ENCODE data around the gene MPRIP. TPM values are rescaled to one million over a fixed set of nuclear protein-coding genes. Genes with fewer than 3 reads are reported as not detected.

The MPRIP gene
- total RNA-seq, 1 experiment from 2014 or later, result 1,274 TPM

DNA sequence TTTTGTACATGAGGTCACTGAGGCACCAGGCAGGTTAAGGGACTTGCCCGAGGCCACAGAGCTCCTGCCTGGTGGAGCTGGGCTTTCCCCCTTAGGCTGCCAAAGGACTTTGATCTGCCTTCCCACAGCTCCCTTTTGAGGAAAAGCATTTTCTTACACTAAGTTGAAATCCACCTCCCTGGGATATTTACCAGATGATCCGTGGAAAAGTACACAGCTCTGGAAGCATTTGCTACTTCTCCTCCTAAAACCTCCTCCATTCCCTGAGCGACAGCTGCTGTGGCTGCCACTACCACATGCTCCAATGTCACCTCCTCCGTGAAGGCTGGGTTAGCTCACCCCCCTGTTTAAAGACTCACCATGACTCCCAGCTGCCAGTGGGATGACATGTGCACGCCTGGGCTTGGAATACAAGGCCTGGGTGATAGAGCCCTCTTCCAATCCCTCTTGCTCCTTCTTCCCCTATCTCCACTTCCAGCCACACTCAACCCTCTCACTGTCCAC lies 1.2 kb upstream of the MPRIP start:
- no peaks in the 10 kb centered on the region for H3K9me3 ChIP-seq (ENCODE audit: low read length)
- ChIA-PET POLR2A (ENCODE audit: unreplicated experiment) (interaction anchor here (0.6 to 1.3 kb wide), 3 partner anchors 9 to 588 kb away, joined by 3 to 9 read pairs (median 4); no protein-coding TSS in a partner anchor), CTCF (no interaction called here)
- peak overlapping the region; percentile 79; the same call in 1 of the 2 replicates for H2AFZ ChIP-seq (ENCODE audit: low read length)
- TF ChIP-seq EZH2phosphoT487 (IDR thresholded peaks at IDR 0.05; ENCODE audit: borderline replicate concordance, low read length) (no peak), EZH2 (IDR thresholded peaks at IDR 0.05; ENCODE audit: low read length, unreplicated experiment) (no peak), CTCF (conservative IDR thresholded peaks at IDR 0.05; ENCODE audit: low read depth, low read length) (no peak)
- H3K79me2 ChIP-seq (ENCODE audit: low read length), result peaks cover 60% of the 10 kb centered on the region
- H3F3A ChIP-seq (ENCODE audit: low read length, unreplicated experiment), result peaks cover 11% of the 10 kb centered on the region
- peak overlapping the region; percentile 96 for H3K4me2 ChIP-seq (ENCODE audit: low read length)
- peaks cover 32% of the 10 kb centered on the region for H4K20me1 ChIP-seq (ENCODE audit: low read length)
- peaks cover 30% of the 10 kb centered on the region for H3K36me3 ChIP-seq (ENCODE audit: low read depth, low read length)
- peak overlapping the region; percentile 83 for H3K9ac ChIP-seq (ENCODE audit: low read length)
- peak overlapping the region; percentile 79 for H3K4me3 ChIP-seq (ENCODE audit: low read length)
- peaks cover 35% of the 10 kb centered on the region for H3K4me1 ChIP-seq (ENCODE audit: insufficient read depth, low read length)
- no peaks in the 10 kb centered on the region for H3K27me3 ChIP-seq (ENCODE audit: low read length)
- ATAC-seq, result peak; percentile 29
- H3K9me2 ChIP-seq (replicated peaks; ENCODE audit: low read length), result no peaks in the 10 kb centered on the region
- BruUV-seq (replicated peaks), result no TSS peak
- DNase-seq, result peak; percentile 82
- intact Hi-C loops (cut with micrococcal nuclease), result no loop called here
- peak overlapping the region; percentile 85 for H3K27ac ChIP-seq (ENCODE audit: low read length)

GRCh38 chr17:17041571-17042383 lies 480 bp upstream of the MPRIP start:
- peaks cover 39% of the 10 kb centered on the region for H4K20me1 ChIP-seq (ENCODE audit: low read length)
- H3K9me3 ChIP-seq (ENCODE audit: low read length), result no peaks in the 10 kb centered on the region
- H3K9me2 ChIP-seq (replicated peaks; ENCODE audit: low read length), result no peaks in the 10 kb centered on the region
- peaks cover 67% of the 10 kb centered on the region for H3K79me2 ChIP-seq (ENCODE audit: low read length)
- H3K36me3 ChIP-seq (ENCODE audit: low read depth, low read length), result peaks cover 37% of the 10 kb centered on the region
- peak; percentile 99 for DNase-seq
- H3F3A ChIP-seq (ENCODE audit: low read length, unreplicated experiment), result peaks cover 15% of the 10 kb centered on the region
- H3K4me1 ChIP-seq (ENCODE audit: insufficient read depth, low read length), result peaks cover 37% of the 10 kb centered on the region
- H3K4me3 ChIP-seq (ENCODE audit: low read length), result peak overlapping the region; percentile 79
- no peaks in the 10 kb centered on the region for H3K27me3 ChIP-seq (ENCODE audit: low read length)
- peak; percentile 79 for ATAC-seq
- TF ChIP-seq CTCF (conservative IDR thresholded peaks at IDR 0.05; ENCODE audit: low read depth, low read length) (no peak), EZH2phosphoT487 (IDR thresholded peaks at IDR 0.05; ENCODE audit: borderline replicate concordance, low read length) (no peak), EZH2 (IDR thresholded peaks at IDR 0.05; ENCODE audit: low read length, unreplicated experiment) (no peak)
- BruUV-seq (replicated peaks), result TSS peak; percentile 24
- peak overlapping the region; percentile 79 for H2AFZ ChIP-seq (ENCODE audit: low read length)
- intact Hi-C loops (cut with micrococcal nuclease), result no loop called here
- CTCF ChIA-PET, result interaction anchor here (0.7 kb wide), 1 partner anchor 599 kb away, joined by 5 read pairs; no protein-coding TSS in a partner anchor
- POLR2A ChIA-PET (ENCODE audit: unreplicated experiment), result interaction anchor here (0.5 to 1.3 kb wide), 3 partner anchors 12 to 1144 kb away, joined by 4 to 9 read pairs (median 5); no protein-coding TSS in a partner anchor
- peak overlapping the region; percentile 96 for H3K4me2 ChIP-seq (ENCODE audit: low read length)
- peak overlapping the region; percentile 83 for H3K9ac ChIP-seq (ENCODE audit: low read length)
- peak overlapping the region; percentile 85 for H3K27ac ChIP-seq (ENCODE audit: low read length)
